Right lung (tissue), 5 donors: ENCODE data around the gene ZFPL1. TPM values are rescaled to one million over a fixed set of nuclear protein-coding genes. Genes with fewer than 3 reads are reported as not detected.

Experiments
- DNase-seq, 2 donors: peaks; one replicate each; pipeline ENCODE4 v3.0.0-alpha.2; 2013
- polyA plus RNA-seq, 5 donors: library from polyadenylated mRNA; unstranded; fragments of 120-200 nt; gene quantifications; one replicate each; pipeline versions ENCODE4 v1.2.1 to v1.2.3, GENCODE V29; 2013; ENCODE audit warnings: inconsistent platforms in 1 of 5, low replicate concordance in 1 of 5; ENCODE audit not compliant: insufficient read length in 5 of 5, insufficient read depth in 1 of 5

Gene ZFPL1
- polyA plus RNA-seq, 5 donors, result 23.5 to 35.3 (median 29.7) TPM

DNA sequence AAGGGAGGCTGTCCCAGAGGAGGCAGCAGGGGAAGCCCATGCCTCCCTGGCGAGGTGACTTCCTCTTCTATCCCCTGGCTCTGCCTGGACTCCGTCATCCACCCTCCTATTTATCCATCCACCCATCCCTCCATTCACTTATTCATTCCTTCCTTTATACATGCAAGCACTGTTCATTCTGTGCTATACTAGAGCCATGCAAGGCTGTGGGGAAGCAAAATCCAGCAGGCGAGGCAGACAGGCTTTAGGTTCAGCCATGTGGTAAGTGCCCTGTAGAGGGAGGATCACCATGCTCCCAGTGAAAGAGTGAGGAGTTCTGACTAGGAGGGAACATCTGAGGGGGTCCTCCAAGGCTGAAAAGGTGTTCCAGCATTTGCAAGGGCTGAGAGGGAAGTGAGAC, 24.5 kb upstream of the ZFPL1 start:
- DNase-seq, result no peak

DNA sequence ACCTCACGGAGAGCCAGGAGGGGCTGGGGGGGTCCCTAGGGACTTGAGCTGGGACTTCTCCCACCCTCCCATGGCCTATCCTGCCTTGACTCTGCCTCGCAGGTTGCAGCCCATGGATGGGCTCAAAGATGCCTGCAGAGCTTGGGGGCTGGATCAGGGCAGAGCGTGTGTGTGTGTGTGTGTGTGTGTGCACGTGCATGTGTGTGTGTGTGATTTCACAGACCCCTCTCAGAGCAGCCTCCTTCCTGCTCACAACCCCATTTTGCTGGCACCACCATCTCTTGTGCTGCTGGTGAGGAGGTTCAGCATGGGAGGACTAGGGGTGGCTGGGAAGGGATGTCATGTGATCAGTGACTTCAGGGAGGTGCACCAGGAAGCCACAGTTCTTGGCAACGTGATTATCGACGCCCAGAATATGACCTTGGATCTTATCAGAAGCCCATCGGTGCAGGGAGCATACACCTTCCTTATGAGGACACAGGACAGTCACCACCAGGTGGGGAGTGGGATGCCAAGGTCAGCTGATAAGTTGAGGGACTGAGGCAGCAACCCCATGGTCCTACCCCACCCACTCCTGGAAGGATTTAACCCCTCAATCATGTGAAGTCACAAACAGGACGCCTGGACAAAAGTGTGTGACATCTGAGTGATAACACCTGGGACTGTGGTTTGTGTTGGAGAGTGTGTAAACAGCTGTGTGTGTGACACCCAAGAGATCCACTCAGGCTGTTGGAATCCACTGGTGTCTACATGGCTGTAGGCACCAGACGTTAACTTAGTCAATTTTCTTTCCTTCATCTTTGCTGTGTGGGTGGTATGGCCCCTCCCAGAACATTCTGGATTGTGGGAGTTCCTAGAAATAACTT, 23.8 kb upstream of the ZFPL1 start:
- DNase-seq, result no peak

DNA sequence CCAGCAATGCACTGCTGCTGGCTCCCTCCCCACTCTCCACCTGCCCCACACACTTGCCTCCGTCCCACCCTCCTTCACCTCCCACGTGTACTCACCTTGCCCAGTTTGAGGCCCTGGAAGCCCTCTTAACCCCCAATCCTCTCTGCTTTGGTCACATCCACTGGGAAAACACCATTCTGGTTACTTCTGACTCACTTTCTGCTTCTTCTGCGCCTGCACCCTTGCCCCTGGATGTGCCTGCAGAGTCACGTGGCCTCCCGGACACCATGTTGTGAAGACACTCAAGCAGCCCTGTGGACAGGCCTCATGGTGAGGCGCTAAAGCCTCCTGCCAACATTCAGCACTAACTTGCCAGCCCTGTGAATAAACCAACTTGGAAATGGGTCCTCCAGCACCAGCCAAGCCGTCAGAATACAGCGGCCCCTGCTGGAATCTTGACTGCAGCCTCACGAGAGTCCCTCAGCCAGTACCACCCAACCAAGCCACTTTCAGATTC, 23.1 kb upstream of the ZFPL1 start:
- no peak for DNase-seq

DNA sequence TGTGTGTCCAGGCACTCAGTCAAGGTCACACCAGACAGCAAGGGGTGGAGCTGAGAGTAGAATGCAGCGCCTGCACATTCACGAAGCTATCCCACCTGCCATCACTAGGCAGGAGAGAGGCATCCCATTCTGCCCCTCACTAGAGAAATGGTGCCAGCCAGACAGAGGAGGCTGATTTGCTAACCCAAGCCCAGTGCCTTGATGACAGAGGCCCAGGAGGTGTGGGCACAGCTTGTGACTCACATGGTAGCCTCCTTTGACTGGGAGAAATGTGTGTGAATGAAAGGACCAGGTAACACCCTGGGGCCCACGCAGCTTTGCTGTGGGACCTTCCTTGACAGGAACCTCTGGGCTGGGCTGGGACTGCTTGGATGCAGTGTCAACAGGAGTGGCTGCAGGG, 20.5 kb upstream of the ZFPL1 start:
- DNase-seq, result no peak

DNA sequence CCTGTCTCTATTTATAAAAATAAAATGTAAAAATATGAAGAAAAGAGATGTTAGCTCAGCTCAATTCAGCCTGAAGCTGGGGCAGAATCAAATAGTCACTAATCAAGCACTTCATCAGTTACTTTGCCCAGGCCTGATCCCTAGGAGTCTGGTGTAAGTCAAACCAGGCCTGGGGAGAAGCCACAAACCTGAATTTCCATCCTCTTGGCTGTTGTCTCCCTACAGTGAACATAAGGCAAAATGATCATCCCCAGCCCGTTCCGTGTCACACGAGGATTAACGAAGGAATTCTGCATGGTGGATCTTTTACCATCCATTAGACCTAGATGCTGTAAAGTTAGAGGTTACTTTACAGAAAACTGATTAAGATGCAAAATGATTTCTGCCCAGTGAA, 19.2 kb upstream of the ZFPL1 start:
- DNase-seq, result no peak

DNA sequence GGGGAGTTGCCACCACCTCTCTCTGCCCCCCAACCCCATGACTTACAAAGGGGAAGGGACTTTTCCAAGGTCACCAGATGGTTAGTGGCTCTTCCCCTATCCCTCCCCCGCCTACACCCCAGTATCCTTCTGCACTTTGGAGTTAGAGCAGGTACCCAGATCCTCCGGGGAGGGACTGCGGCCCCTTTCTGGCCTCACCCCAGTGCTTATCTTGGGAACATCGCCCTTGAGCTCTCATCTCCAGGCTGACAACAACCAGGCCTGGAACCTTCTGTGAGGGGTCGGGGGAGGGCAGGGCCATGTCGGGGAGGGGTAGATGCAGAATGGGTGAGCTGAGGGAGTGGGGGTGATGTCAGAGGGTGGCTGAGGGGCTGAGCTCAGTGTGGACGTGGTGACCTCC, 18.2 kb upstream of the ZFPL1 start:
- no peak for DNase-seq

DNA sequence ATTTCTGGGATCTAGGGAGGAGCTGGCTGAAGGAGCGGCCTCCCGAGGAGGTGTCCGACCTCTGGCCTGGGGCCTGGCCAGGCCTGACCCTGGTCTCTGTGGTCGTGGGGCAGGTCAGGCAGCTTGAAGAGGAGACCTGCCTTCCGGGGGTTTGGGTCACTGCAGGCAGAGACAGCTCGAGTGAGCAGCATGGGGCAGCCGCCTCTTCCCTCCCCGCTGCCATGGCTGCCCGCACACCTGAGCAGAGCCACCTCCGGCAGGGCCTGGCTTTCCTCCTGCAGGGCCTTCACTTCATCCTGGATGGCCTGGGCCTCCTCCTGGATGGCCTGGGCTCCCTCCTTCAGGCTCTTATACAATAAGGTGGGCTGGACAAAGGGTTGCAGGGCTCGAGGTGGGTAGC, 17.7 kb upstream of the ZFPL1 start:
- DNase-seq, result no peak

DNA sequence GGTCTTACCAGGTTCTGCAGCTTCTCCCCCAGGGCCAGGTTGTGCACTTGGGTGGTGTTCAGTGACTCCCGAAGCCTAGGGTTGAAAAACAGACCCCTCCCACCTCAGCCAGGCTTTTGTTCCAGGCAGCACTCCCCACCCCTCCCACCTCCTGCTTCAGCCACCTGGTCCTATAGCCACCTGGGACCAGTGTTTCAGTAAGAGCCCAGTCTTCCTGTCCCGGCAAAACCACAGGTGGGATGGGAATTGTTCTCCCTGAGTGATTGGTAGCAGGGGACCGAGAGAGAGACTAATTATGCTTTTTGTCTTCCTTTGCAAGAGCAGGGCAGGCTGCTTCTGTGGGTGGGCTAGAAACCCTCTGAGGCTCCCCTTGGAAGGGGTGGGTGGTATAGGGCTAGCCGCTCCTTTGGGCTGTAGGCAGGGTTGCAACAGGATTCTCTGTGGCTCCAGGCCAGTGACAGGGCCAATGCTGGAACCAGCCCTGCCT, 17.2 kb upstream of the ZFPL1 start:
- no peak for DNase-seq

DNA sequence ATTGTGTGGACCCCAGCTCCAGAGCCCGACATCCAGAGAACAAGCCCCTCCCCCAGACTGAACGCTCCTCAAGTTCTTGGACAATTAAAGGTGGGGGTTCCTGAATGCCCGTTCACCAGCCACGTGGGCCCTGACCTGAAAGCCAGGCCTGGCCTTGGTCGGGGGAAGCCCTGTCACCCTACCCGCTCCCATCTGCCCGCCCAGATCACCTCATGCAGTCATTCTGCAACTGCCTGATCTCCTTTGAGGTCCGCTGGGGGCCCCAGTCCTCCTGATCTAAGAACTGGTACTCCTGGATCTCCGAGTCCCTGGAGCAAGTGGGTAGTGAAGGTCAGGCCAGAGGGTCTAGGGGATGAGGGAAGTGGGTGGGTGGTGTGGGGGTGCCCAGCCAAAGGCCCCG, 16.6 kb upstream of the ZFPL1 start:
- no peak for DNase-seq

DNA sequence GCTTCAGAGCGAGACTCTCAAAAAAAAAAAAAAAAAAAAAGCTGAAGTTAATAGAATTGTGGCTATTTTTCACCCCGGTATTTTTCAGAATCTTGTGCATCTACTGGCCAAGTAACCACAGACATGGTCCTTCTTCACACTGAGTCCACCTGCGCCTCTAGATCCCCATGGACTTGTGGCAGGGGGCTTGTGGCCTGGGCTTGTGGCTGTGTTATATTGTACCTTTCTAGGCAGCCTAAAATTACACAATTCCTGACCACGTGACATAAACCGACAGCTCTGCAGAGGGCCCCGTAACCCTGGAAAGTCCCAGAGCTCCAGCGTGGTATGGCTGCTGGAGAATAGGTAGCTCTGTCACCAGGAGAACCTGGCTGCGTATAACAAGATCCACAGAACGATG, 14.8 kb upstream of the ZFPL1 start:
- DNase-seq, result no peak

DNA sequence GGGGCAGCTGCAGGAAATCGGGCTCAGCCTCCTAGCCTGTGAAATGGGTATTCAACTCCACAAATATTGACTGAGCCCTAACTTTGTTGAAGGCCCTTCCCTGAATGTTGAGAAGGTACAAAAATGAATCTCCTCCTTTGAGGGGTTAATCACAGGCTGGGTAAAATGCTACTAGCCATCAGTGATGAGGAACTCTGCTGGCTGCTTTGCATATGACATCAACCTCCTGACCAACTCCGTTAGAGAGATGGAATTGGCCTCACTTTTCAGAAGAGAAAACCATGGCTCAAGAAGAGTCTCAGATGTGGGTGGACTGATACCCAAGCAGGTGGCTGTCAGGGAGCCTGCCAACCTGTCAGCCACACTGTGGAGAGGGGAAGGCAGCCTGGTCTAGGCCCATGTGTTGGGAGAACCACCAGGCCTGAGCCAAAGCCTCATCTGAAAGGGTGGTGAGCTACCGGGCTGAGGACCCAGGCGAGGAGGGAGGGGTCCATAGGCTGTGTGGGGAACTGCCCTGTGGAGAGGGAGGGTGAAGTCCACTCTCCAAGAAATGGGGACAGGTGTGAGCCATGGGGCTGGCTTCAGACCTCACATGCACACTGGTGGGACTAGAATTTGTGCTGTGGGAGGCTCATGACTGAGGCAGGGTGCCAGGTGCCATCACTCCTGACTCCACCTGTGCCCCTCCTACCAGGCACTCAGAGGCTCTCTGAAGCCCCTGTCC, 12.0 kb upstream of the ZFPL1 start:
- no peak for DNase-seq

DNA sequence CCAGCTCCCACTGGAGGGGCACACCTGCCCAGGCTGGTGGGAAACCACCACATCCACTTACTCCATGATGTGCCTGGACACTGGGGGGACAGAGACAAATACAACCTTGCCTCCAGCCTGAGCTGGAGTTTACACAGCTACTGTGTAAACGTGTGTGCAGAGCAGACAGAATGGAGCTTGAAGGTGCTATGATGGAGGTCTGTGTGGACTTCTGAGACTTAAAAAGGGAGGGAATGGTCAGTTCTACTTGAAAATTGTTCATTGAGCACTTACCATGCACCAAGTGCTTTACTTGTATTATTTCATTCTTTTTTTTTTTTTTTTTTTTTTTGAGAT, 11.4 kb upstream of the ZFPL1 start:
- DNase-seq, result no peak

DNA sequence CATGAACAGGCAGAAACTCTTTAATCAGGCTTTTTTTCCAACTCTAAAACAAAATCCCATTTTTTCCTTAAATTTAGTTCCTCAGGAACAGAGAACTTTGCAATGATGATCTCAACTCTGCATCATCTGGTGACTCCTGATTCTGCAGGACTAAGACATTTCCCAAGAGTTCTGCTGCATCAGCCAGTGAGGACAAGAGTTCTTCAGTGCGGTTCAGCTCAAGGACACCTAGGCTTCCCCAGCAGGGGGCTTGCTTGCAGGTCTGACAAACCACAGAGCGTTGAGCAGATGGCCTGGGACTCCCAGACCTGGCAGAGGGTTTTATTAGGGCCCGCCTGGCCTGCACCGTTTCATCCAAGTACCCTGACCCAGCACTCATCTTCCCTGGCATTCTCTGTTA, 6.6 kb upstream of the ZFPL1 start:
- DNase-seq, result no peak

DNA sequence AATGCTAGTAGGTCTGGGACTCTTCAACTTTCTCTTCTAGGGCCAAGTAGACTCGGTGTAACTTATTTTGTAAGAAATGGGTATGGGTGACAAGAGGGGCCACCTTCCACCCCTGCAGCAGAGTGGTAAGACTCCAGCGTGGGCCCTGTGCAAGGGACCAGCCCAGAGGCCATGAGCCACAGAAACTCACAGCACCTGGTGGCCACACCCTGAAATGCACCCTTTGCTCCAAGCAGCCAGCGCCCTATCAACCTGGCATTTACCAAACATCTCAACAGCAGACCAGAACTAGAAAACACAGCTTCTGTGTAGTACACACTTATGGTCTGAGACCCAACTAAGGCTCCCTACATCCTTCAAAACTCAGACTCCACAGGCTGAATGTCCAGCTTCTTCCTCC, 5.9 kb upstream of the ZFPL1 start:
- no peak for DNase-seq

DNA sequence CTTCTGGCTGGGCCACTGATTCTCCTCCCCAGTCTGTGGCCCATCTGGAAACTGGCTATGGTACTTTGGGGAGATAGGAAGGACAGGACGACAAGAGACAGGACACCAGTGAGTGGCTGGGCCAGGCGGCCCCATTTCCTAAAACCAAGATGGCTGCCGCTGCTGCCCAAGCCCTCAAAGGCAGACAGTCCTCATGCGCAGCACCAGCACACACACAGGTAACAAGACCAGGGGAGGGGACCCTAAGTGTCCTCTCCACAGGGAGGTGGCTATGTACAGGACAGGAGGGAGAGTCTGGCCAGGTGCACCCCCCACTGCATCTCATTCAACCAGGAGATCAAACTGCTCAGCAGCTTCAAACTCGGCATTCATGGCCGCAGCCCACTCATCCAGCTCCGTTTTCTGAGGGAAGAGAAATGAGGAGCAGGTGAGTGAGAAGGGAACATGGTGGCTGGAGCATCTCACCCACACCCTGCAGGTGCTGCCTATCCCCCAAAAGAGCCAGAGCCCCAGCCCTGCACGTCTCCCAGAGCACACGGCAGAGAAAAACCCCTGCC, 5.2 kb upstream of the ZFPL1 start:
- no peak for DNase-seq

DNA sequence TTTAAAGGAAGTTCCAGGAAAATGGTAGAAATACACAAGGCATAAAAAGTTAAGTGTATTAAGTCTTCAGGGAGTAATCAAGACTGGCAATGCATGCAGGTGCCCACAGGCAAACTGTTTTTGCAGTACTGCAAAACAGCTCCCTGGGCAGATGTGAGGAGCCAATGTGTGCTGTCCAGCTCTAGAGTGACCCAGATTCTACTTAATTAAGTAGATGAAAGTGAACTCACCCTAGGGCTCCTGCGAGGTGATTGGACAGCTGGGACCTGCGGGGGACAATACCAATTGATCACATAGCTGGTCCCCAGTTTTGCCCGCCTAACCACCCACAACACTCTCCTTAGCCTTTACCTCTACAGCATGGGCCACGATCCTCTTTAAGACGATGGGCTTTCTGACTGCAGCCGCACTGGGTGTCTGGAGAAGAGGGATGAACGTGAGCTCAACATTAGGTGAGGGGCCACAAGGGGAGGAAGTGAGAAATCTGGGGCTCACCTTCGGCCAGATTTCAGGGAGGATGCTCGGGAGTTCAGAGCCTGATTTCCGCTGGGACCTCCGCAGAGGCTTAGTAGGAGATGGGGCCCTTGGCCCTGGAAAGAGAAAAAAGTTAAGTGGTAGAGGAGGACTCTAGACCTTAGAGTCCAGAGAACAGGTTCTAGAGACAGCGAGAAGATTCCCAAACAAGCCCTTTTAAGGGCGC, 738 bp upstream of the ZFPL1 start:
- no peak for DNase-seq

DNA sequence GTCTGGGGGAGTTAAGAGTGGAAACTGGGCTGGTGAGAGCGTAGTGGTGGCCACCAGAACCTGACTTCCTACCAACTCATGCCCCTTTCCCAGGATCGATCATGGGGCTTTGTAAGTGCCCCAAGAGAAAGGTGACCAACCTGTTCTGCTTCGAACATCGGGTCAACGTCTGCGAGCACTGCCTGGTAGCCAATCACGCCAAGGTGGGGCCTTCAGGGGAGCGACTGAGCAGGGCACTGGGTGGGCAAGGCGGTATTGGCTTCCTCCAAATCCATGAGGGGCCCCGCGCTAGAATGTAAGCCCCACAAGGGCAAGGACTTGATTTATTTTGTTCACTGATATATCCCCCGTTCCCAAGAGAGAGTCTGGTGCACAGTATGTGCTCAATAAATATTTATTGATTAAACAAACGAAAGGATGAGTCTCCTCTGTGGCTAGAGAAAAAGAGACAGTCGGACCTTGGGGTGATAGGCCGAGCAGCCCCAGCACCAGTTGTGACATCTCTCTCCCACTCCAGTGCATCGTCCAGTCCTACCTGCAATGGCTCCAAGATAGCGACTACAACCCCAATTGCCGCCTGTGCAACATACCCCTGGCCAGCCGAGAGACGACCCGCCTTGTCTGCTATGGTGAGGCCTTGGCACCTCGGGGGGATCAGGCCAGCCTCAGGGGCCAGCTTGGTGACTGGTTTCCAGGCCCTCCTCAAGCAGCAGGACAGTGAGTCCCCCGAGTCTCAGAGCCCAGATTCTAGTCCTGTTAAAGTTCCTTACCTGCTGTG, 765 bp downstream of the ZFPL1 start:
- no peak for DNase-seq

DNA sequence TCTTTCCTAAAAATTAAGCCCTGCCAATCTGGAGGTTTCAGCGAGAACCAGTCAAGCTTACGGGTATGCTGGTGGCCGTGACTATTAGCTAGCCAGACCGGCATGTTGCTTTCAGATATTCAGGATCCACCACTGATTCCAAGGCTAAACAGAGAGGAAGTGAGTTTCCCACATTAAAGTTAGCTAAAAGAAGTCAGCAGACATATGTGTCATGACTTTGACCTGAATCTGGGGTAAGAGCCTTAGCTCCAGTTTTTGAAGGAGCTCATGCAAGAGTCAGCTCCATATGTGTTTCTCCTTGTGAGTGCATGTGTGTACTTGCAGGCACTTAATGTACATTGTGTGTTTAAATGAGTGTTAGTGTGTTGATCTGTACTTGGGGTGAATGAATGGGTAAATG, 1.4 kb downstream of the ZFPL1 start:
- no peak for DNase-seq

DNA sequence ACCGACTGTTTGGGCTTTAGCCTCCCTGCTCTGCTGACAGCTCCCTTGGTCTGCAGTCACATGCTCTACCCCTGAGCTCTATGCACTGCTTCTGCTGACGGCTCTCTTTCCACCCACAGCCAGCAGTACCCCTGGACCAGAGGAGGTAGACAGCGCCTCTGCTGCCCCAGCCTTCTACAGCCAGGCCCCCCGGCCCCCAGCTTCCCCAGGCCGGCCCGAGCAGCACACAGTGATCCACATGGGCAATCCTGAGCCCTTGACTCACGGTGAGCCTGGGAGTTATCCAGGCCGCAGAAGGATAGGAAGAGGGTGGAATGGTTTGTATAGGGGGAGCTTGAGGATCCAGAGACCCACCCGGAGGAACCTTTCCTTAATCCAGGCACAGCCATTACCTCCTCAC, 2.8 kb downstream of the ZFPL1 start:
- no peak for DNase-seq

DNA sequence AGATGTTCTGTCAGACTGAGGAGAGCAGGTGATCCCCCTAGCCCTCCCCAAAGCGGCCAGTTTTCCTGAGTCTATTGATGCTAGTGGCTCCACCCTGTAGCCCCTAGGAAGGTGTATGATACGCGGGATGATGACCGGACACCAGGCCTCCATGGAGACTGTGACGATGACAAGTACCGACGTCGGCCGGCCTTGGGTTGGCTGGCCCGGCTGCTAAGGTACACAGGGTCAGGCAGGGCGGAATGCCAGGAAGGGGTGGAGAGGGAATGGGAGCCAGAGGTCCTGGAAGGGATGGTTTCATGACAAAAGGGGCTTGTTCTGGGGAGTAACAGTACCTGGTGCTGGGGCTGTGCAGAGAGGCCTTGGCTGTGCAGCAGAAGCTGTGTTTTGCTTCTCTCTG, 3.2 kb downstream of the ZFPL1 start:
- DNase-seq, result no peak

DNA sequence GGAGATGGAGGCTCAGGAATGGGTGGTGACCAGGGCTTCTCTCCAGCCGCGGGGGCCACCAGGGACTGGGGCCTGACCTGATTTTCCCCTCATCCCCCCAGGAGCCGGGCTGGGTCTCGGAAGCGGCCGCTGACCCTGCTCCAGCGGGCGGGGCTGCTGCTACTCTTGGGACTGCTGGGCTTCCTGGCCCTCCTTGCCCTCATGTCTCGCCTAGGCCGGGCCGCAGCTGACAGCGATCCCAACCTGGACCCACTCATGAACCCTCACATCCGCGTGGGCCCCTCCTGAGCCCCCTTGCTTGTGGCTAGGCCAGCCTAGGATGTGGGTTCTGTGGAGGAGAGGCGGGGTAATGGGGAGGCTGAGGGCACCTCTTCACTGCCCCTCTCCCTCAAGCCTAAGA, 3.8 kb downstream of the ZFPL1 start:
- no peak for DNase-seq

DNA sequence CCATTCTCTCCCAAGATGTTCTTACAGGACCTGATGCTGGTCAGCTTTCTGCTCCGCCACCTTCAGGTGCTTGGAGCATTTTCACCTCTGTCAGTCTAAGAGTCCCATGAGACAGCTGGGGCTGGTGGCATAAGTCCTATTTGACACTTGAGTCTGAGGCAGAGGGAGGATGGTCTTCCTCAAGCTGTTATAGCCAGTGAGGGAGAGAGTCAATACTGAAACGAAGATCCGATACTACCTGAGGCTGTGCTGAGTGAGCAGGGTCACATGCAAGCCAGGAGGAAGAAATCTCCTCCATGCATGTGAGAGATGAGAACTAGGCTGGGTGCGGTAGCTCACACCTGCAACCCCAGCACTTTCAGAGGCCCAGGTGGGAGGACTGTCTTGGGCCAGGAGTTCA, 5.6 kb downstream of the ZFPL1 start:
- DNase-seq, result no peak
